GM10266 (cell line): ENCODE measurements around the gene TMEM255A.

Experiments used
- DNase-seq: peaks from one replicate; pipeline ENCODE4 v3.0.0; 2012; ENCODE audit errors: extremely low spot score
- TF ChIP-seq, protein P1 (sequence below): IDR thresholded peaks from 2 replicates; pipeline ENCODE4 v1.5.1; 2012; ENCODE audit warnings: mild to moderate bottlenecking, low read depth; ENCODE audit not compliant: control insufficient read depth, insufficient read depth; ENCODE audit errors: missing control alignments

Gene TMEM255A

DNA sequence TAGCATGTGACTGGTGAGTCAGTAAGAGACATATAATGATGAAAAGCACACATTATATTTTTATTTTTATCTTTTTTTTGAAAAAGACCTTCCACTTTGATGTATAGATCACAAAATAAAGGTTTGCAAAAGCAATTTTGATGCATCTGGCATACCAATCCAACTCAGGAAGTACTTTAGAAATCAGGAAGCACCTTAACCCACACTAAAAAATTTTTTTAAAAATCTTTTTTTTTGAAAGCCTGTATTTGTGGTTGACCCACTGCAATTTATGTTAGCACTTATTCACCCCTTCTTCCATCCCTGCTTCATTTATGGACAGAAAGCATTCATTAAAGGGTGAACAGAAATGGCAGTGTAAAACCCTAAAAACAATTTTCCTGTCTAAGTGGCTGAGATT lies 16.6 kb downstream of the TMEM255A start:
- no peak for DNase-seq
- TF ChIP-seq, protein P1, sequence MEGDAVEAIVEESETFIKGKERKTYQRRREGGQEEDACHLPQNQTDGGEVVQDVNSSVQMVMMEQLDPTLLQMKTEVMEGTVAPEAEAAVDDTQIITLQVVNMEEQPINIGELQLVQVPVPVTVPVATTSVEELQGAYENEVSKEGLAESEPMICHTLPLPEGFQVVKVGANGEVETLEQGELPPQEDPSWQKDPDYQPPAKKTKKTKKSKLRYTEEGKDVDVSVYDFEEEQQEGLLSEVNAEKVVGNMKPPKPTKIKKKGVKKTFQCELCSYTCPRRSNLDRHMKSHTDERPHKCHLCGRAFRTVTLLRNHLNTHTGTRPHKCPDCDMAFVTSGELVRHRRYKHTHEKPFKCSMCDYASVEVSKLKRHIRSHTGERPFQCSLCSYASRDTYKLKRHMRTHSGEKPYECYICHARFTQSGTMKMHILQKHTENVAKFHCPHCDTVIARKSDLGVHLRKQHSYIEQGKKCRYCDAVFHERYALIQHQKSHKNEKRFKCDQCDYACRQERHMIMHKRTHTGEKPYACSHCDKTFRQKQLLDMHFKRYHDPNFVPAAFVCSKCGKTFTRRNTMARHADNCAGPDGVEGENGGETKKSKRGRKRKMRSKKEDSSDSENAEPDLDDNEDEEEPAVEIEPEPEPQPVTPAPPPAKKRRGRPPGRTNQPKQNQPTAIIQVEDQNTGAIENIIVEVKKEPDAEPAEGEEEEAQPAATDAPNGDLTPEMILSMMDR = no peak

DNA sequence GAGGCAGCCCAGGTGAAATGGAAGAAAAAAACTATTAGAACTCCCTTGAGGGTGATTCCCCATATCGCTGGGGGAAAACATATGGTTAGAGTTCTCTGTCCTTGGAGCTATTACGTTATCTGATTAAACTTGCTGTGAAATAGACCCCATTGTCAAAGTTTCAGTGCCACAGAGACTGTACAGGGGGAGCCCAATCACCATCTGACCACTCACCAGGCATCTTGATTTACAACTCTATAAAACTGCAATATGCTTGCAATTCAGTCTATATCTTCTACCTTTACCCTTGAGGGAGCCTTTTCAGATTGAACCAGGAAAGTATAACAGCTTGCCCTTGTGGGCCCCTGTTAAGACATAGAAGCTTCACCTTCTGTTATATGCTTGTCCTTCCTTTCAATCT lies 18.2 kb downstream of the TMEM255A start:
- TF ChIP-seq, protein P1 = no peak

GRCh38 chrX:120291211-120291610 lies 20.1 kb downstream of the TMEM255A start:
- DNase-seq = no peak
- TF ChIP-seq, protein P1 = no peak

More for the DNA sequence above, 18.2 kb downstream of the TMEM255A start:
- no peak for DNase-seq

- TF ChIP-seq, protein P1 = no peak
- DNase-seq = no peak
These were observed 21.2 kb downstream of the TMEM255A start for GRCh38 chrX:120290107-120290506.

GRCh38 chrX:120287513-120288112 lies 23.6 kb downstream of the TMEM255A start:
- TF ChIP-seq, protein P1 = no peak

GRCh38 chrX:120286733-120287512 lies 24.3 kb downstream of the TMEM255A start:
- TF ChIP-seq, protein P1 = no peak

More at GRCh38 chrX:120287513-120288112, 23.6 kb downstream of the TMEM255A start:
- no peak for DNase-seq

GRCh38 chrX:120282697-120283096 lies 28.6 kb downstream of the TMEM255A start:
- no peak for DNase-seq
- TF ChIP-seq, protein P1 = no peak

More at GRCh38 chrX:120286733-120287512, 24.3 kb downstream of the TMEM255A start:
- DNase-seq = no peak
